ENCODE data around the gene INPP5D.

INPP5D gene

GRCh38 chr2:233101141-233101540 is 41.0 kb downstream of the INPP5D start:
- TF ChIP-seq CTCF (conservative IDR thresholded peaks at IDR 0.05) = no peak
- H3K27ac ChIP-seq = no peak overlapping the region

- H3K27ac ChIP-seq = no peak overlapping the region
- TF ChIP-seq CTCF (conservative IDR thresholded peaks at IDR 0.05) = no peak
Measured at GRCh38 chr2:233101816-233102215, 41.7 kb downstream of the INPP5D start.

- no peak overlapping the region for H3K27ac ChIP-seq
- no peak for TF ChIP-seq CTCF (conservative IDR thresholded peaks at IDR 0.05)
Measured at GRCh38 chr2:233105156-233105895, 45.2 kb downstream of the INPP5D start.

- H3K27ac ChIP-seq = no peak overlapping the region
- no peak for TF ChIP-seq CTCF (conservative IDR thresholded peaks at IDR 0.05)
Measured at GRCh38 chr2:233105930-233106329, 45.8 kb downstream of the INPP5D start.

- H3K27ac ChIP-seq = no peak overlapping the region
- no peak for TF ChIP-seq CTCF (conservative IDR thresholded peaks at IDR 0.05)
Measured at GRCh38 chr2:233107011-233107410, 46.9 kb downstream of the INPP5D start.

- H3K27ac ChIP-seq = no peak overlapping the region
- no peak for TF ChIP-seq CTCF (conservative IDR thresholded peaks at IDR 0.05)
Measured at GRCh38 chr2:233107831-233108300, 47.7 kb downstream of the INPP5D start.

- H3K27ac ChIP-seq = no peak overlapping the region
- TF ChIP-seq CTCF (conservative IDR thresholded peaks at IDR 0.05) = no peak
Measured at GRCh38 chr2:233108611-233109490, 48.7 kb downstream of the INPP5D start.
